Measurements from ENCODE around the gene STAM2.
"Not testable (repeated sequence)": the region's sequence is repeated elsewhere in the genome, so short reads cannot be mapped to it uniquely, and the experiment has no call there.

Gene STAM2

GRCh38 chr2:152093464-152093863 lies 82.1 kb downstream of the STAM2 start:
- no peak for TF ChIP-seq CTCF (IDR thresholded peaks at IDR 0.05; ENCODE audit: low read depth, low read length, missing control alignments)
- in situ Hi-C loops (cut with HindIII; ENCODE audit: low pct_ligation_motif_present, low sequenced_read_pairs) = no loop called here
- H3K27me3 ChIP-seq (replicated peaks) = peaks cover 9% of the 10 kb centered on the region

GRCh38 chr2:152092095-152092494 lies 83.5 kb downstream of the STAM2 start:
- no peak for TF ChIP-seq CTCF (IDR thresholded peaks at IDR 0.05; ENCODE audit: low read depth, low read length, missing control alignments)
- DNase-seq = no peak
- Histone ChIP-seq H3K36me3 (replicated peaks) (no peaks in the 10 kb centered on the region), H3K4me3 (ENCODE audit: low read depth, low read length) (no peak overlapping the region), H3K27ac (no peak overlapping the region), H3K27me3 (replicated peaks) (peaks cover 3% of the 10 kb centered on the region)
- in situ Hi-C loops (cut with HindIII; ENCODE audit: low pct_ligation_motif_present, low sequenced_read_pairs) = no loop called here

More at GRCh38 chr2:152093464-152093863, 82.1 kb downstream of the STAM2 start:
- H3K36me3 ChIP-seq (replicated peaks) = no peaks in the 10 kb centered on the region
- DNase-seq = no peak
- H3K27ac ChIP-seq = no peak overlapping the region
- no peak overlapping the region for H3K4me3 ChIP-seq (ENCODE audit: low read depth, low read length)

- H3K36me3 ChIP-seq (replicated peaks); H3K27ac ChIP-seq; DNase-seq; in situ Hi-C loops (cut with HindIII; ENCODE audit: low pct_ligation_motif_present, low sequenced_read_pairs); H3K4me3 ChIP-seq (ENCODE audit: low read depth, low read length); H3K27me3 ChIP-seq (replicated peaks): not testable (repeated sequence)
Measured at GRCh38 chr2:152090726-152091125, 84.8 kb downstream of the STAM2 start.

GRCh38 chr2:152089238-152089637 lies 86.3 kb downstream of the STAM2 start:
- Histone ChIP-seq H3K36me3 (replicated peaks) (no peaks in the 10 kb centered on the region), H3K27me3 (replicated peaks) (no peaks in the 10 kb centered on the region), H3K27ac (no peak overlapping the region), H3K4me3 (ENCODE audit: low read depth, low read length) (no peak overlapping the region)
- no peak for TF ChIP-seq CTCF (IDR thresholded peaks at IDR 0.05; ENCODE audit: low read depth, low read length, missing control alignments)
- DNase-seq = no peak
- in situ Hi-C loops (cut with HindIII; ENCODE audit: low pct_ligation_motif_present, low sequenced_read_pairs) = no loop called here

GRCh38 chr2:152088006-152088405 lies 87.6 kb downstream of the STAM2 start:
- H3K27ac ChIP-seq = no peak overlapping the region
- TF ChIP-seq CTCF (IDR thresholded peaks at IDR 0.05; ENCODE audit: low read depth, low read length, missing control alignments) = no peak
- no peaks in the 10 kb centered on the region for H3K36me3 ChIP-seq (replicated peaks)
- no peak for DNase-seq
- H3K27me3 ChIP-seq (replicated peaks) = no peaks in the 10 kb centered on the region
- no peak overlapping the region for H3K4me3 ChIP-seq (ENCODE audit: low read depth, low read length)
- in situ Hi-C loops (cut with HindIII; ENCODE audit: low pct_ligation_motif_present, low sequenced_read_pairs) = no loop called here

DNA sequence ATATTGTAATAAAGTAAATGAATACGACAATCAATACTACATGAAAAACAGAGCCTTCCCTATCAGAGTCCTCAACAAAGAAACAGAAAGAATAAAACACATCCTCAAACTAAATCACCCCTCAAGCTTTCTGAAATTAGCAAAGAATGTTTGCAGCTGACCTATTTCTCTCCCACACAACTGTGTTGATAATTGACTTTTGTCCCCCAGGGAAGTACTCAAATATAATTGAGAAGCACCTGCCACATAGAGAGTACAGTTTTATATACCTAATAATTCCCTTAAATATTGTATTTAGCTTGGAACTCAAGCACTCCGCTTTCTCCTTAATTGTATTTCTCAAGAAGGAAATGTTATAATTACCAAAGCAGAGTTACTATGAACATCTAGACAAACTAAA lies 89.3 kb downstream of the STAM2 start:
- H3K27ac ChIP-seq = no peak overlapping the region
- no peaks in the 10 kb centered on the region for H3K27me3 ChIP-seq (replicated peaks)
- no peak for TF ChIP-seq CTCF (IDR thresholded peaks at IDR 0.05; ENCODE audit: low read depth, low read length, missing control alignments)
- no peak overlapping the region for H3K4me3 ChIP-seq (ENCODE audit: low read depth, low read length)
- no peak for DNase-seq
- in situ Hi-C loops (cut with HindIII; ENCODE audit: low pct_ligation_motif_present, low sequenced_read_pairs) = no loop called here
- H3K36me3 ChIP-seq (replicated peaks) = no peaks in the 10 kb centered on the region
